Dermis microvascular lymphatic vessel endothelial cell (primary cell): ENCODE measurements around the gene POLD4. TPM values are rescaled to one million over a fixed set of nuclear protein-coding genes. Genes with fewer than 3 reads are reported as not detected.
A peak's percentile ranks its signal among the peaks of the same experiment; 100 is the strongest.

ENCODE experiments used
- DNase-seq, 2 donors: peaks; one replicate each; pipeline versions ENCODE4 v3.0.0 to v3.0.0-alpha.2; 2010; ENCODE audit warnings: low read depth in 2 of 2
- total RNA-seq: library from RNA; depleted of rRNA; stranded (reverse); fragments of >200 nt; gene quantifications from 2 replicates; pipeline ENCODE4 v1.2.1, GENCODE V29; 2014

POLD4 gene
- total RNA-seq, 1 donor from 2014 or later: 26.2 TPM

DNA sequence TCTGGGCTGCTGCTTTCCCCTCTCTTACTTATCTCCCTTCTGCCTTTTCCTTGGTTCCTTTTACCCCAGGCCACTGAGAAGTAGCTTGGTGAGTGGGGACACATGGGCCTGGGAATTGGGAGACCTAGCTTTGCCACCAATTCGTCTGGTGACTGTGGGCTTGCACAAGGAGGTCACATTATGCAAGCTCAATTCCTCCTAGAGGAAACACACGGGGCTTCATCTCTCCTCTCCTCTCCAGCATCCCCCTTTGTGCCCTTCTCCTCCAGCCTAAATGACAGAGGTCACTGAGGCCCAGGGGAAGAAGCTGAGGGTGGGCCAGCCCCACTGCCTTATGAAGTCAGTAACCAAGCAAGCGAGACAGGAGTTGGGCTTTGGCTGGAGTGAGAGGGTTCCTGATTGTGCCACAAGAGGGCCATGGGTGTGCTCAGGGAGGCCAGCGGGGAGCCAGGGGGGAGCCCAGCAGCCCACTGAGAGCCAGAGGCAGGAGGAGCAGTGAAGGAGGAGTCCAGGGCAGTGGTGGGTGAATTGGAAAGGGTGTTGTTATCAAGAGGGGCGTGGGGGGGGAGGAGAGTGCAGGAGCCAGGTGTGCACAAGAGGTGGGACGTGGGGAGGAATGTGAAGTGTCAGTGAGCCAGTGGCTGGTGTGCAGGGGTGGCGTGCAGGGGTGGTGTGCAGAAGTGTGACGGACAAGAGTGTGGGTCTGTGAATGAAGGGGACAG lies 18.0 kb upstream of the POLD4 start:
- DNase-seq: peak in 1 of 2 donors; percentile 54

DNA sequence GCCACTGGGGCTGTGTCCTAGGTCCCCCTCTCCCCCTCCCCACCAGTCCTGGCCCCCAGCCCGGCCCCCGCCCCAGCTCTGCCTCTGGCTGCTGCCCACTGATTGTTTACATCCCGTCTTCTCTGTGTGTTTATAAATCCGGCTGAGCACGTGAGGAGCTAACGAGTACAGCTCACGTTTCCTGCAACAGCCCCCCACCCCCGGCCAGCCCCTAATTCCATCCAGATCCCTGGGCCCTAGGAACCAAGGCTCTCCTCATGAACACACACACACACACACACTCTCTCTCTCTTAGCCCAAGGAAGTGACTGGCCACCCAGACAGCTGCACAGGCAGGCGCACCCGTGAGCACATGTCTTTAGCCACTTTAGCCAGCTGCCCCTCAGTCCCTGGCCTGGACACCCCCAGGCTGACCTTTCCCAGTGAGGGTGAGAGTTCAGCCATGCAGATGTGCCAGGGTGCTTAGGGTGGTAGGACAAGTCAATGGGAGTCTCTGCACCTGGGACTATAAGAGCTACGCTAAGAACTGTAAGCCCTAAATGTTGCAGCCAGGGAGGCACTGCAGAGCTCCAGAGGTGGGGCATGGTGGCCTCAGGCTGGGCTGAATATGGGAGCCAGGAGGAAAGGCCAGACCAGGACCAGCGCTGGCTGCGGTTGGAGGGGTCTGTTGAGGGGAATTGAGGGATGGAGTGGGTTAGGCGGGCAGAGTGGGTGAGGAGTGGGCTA lies 17.2 kb upstream of the POLD4 start:
- DNase-seq: peak in 1 of 2 donors; percentile 36

DNA sequence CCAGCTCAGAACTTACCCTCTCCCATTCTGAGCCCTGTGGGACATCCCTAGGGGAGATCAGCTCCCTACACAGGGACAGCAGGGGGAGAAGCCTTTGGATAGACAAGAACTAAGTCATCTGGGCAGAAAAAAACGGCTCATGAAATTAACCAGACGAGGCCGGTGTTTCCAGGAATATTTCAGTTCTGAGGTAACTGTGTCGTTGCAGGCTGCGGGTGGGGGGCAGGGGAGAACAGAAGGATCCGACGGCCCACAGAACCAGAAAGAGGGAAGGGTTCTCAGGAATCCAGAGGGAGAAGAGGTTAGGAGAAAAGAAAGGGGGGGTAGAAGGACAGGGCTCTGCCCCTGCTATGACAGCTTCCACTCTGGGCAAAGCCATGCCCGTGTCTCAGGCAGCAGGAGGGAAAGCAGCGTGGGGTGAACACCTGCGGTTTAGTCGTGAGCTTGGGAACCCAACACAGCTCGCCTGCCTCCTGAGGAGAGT lies 16.5 kb upstream of the POLD4 start:
- no peak for DNase-seq

DNA sequence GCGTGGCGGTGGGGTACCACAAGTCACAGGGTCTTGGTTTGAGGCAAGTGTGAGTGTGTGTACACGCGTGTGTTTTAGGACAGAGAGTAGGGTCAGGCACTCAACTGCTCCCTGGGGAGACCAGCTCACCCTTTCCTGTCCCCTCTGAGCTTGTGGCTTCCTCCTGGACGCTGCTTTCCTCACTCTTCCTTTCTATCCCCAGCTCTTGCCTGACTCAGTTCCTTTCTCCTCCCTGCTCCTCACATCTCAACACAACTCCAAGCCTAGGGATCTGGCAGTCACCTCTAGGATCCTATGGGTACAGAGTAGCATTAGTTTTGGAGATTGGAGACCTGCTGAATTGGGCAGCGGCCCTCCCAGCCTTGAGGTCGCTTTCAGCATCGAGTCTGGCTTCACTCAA lies 15.9 kb upstream of the POLD4 start:
- DNase-seq: no peak

DNA sequence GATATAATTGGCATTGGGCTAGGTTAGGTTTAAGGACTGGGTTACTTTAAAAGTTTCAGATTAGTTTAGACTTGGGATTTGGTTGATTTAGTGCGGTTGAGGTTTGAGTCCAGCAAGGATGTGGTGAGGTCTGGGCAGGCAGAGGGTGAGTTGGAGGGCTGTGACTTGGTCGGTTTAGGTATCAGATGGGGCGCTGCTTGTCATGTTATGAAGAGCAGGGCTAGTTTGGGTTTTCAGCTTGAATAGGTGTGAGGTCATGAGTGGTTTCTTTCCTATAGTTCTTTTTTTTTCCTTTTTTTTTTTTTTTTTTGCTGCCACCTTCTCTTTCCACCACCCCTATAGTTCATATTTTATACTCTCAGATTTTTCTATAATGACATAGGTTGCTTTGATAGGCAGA lies 15.3 kb upstream of the POLD4 start:
- DNase-seq: no peak

DNA sequence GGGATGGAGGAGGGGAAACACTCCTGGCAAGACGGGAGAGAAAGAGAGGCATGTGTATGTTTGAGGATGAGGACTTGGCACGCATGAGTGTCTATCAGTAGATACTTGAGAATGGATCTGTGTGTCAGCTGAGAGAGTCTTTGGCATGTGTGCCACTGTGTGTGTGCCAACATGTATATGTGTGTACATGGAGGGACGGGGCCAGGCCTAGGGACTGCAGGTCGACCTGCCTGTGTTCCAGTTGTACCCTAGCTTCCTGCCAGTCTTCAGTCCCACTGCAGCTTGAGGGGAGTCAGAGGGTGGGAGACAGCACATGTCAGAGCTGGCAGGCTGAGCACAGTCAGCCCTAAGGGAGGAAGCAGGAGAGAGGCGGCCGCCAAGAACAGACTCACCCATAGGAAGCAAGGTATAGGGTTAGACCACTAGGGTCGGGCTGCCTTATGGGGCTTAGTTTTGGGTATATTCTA lies 14.4 kb upstream of the POLD4 start:
- DNase-seq: no peak

DNA sequence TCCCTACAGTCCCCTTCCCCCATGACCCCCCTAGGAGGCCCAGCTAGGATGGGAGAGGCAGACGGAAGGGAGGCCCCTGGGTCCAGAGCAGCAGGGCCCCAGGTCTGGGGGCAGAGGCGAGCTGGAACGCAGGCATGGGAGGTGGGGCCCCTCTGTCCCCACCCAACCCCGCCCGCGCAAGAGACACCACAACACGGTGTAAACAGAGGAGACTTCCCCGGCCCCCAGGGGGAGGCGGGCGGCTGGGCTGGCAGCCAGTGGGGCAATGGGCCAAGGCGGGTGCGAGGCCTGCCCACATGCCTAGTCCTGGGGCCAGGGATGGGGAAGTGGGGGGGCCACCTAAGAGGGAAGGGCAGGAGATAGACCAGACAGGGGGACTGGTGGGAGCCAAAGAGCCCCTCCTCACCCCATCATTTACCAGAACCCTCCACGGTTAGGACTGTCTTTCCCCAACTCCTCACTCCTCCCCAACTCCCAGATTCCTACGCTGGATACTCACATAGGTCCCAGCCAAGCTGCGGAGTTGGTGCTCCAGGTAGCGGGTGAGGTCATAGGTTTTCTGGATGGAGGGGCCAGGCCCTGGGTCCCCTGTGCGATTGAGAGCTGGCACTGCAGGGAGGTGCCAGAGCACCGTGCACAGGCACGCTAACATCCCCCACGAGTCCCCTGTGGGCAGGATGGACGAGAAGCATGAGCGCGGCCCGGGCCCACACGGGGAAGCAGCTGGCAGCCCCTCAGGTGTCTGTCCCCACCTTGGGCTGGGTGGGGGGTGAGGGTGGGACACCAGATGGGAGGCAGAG lies 13.8 kb upstream of the POLD4 start:
- no peak for DNase-seq

DNA sequence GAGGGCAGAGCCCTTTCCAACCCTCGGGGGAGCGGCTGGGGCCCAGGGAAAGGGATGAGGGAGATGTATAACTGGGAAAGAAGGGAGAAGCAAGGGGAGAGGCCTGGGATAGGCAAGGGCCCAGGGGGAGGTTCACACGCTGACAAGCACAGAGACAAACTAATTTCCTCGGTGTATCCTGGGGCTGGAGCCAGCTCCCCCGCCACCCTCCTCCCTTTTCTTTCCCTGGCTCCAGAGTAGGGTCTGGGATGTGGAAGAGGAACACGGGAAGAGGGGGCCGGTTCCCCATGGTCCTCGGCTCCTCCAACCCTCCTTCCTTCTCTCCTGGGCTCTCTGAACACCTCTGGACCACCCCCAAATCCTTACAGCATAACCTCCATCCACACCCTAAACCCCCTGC lies 13.2 kb upstream of the POLD4 start:
- DNase-seq: no peak

DNA sequence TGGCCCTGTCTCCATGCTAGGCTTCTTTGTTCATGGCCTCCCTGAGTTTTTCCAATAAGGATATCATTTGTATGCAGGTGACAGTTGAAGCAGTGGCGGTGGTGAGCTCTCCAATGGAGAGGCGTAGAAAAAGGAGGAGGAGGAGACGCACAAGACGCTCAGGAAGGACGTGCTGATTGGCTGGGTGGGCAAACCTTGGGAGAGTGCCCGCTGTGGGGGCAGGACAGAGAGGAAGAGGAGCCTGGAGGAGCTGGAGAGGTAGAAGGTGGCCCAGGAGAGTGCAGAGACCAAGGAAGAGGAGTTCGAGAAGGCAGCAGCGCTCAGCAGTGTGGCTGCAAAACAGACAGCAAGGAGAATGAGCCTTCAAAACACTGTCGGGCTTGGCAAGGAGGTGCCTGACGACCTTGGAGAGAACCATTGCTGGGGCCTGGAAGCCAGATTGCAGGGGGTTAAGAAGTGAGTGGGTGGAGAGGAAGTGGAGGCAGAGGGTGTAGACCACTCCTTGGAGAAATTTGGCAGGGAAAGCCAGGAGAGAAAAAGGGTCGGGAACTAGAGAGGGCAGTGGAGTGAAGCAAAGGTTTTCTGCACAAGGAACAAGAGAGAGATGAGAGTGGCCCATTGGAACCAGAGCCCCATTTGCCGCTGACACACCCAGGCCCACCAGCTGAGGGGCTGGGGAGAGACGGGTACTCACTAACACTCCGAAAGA lies 12.5 kb upstream of the POLD4 start:
- DNase-seq: no peak

DNA sequence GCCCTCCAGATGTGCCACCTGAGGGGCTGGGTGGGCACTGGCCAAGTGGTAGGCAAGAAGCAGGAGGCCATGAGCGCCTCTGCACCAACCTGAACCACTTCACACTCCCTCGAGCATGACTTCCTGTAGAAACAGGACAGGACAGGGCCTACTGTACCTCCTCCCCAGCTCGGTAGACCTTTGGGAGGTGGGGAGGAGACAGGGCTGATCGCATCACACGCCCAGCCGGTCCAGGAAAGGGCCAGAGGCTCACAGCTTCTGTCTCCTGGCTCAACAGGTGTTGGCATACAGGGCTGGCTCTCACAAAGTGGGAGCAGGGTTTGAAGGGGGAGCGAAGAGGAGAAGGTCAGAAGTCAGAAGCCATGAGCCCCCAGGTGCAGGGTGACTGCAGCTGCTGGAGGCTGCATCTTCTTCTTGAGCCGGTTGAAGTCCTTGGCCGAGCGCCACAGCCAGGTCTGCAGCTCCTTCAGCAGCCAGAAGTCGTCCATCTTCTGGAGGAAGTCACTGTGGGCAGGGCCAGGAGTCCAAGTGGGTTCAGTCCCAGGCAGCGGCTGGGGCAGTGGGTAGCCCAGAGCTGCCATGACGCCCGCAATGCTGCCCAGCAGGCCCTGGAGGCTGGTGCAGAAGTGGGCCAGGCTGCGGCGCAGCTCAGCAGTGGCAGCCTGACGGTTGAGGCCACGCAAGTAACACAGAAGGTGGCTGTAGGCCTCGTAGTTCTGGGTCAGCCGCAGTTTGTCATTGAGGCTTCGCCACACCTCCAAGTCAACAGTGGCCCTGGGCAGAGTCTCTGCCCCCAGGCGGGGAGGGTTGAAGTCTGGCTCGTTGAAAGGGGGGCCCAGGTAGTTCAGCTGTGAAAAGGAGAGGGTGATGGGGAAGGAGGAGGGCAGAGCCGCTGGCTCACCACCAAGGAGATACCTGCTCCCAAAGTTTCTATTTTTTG lies 11.7 kb upstream of the POLD4 start:
- no peak for DNase-seq

DNA sequence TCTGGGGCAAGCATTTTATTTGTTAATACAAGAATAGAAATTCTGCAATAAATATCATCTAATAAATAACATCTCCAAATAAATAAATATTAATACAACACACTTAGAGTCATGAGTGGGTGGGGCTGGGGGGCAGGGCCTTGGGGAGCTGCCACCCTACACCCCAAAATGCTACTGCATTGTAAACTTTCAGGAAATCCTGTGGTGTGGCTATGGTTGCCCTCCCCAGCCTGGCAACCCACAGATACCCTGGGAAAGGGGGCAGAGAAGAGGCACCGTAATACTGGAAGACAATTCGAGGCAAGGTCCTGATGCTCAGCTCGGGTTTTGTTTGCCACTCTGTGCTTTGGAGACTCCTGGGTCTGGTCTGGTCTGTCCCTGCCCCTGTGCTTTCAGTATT lies 10.8 kb upstream of the POLD4 start:
- DNase-seq: no peak

DNA sequence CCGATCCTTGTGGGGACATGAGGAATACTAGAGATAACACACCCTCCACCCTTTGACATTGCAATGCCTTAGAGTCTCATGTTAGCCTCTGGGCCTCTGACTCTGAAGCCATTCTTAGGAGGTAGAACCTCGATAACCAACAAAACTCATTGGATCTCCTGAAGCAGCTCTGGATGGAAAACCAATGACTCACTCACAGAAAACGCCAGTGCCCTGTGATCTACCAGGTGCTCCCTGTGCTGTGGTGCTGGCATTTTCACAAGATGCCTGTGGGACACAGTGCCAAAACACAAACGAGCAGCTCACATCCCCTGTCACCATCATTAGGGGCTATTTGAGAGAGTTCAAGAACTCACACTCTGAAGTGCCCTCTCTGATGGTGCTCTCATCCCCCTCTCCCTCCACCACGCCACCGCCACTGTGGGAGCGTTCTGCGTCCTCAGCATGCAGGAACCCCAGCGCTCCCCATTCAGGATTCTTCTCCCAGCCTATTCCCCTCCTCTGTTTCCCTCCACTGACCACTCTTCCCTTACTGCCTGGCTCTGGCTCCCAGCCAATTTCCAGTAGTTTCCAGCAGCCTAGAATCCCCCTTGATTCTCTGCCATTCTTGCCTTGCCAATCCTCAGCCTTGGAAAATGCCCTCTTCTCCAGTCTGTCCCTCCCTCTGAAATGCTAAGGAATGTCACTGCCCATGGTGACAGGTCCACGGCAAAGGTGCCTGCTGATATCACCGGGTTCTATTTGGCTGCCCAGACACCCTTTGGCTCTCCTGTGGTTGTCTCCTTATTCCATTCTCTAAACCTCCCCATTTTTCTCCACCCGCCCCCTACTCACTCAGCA lies 4.7 kb upstream of the POLD4 start:
- DNase-seq: peak in 1 of 2 donors; percentile 34

DNA sequence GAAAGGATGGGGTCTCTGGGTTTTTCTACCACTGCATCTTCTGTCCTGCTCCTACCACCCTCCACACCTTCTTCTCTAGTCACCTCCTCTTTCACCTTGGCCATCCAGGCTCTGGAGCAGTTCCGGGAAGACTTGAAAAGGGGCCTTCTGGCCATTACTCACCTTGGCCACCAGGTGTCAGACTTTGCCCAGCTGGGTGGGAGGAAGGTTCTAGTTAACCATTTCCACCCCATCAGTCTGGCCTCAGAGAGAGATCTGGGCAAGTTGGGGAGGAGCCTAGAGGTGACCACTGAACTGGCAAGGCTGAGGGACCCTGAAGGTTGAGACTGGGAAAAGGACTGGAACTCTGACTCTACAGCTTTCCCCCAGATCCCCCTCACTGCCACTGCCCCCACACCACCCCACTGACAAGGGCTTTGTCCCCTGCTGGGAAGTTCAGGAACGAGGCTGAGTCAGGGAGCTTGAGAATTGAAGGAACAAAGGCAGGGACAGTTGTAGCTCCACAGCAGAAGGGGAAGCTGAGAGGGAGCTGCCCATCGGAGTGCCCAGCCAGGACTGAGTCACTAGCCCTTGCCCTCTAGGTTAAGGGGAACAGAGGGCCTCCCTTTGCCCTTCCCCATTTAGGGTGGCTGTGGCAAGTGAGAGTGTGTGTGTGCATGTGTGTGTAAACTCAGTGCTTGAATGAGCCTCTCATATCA lies 3.7 kb upstream of the POLD4 start:
- DNase-seq: peak in 1 of 2 donors; percentile 76

DNA sequence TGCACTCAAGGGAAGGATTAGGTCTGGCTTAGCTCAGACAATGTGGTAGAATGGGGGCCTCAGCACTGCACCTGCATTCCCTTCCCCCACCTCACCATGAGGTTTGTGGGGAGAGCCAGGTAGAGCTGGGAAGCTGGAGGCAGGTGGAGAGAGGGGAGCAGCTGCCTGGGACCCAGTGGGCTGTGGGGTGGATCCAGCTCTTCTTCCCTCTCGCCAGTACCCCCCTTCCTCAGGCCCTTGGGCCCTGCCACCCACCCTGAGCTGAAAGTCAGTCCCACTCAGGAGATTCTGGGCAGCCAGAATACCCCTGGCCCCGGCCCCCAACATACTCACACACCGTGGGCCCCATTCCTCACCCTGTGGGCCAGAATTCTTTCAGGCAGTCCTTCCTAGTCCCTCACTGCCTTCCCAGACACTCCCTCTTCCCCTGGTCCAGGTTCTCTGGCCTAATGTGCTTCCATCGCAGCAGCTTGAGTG lies 3.1 kb upstream of the POLD4 start:
- DNase-seq: no peak

DNA sequence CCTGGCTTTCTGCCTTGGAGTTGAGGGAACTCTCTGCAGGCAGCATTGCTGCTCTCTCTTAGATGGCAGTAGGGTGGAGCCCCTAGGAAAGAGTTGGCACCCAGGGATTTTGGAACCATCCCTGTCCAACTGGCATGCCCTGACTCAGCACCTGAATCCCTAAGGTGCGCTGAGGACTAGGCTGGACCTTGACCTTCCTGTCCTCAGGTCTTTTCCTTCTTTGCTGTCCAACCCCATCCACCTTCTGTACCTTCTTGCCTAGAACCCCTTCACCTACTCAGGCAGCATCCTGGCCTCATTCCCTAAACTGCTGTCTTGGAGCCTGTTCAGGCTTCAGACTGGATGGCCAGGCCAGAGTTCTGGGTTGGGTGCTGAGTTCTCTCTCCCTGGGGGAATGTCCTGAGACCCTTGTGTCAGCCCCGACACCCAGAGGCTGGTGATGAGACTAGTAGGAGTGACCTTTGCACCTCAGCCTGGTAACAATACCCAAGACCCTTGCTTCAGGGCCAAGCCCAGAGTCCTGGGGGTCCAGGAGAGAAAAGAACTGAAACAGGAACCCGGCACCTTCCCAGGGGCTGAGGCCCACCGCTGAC lies 2.5 kb upstream of the POLD4 start:
- no peak for DNase-seq

DNA sequence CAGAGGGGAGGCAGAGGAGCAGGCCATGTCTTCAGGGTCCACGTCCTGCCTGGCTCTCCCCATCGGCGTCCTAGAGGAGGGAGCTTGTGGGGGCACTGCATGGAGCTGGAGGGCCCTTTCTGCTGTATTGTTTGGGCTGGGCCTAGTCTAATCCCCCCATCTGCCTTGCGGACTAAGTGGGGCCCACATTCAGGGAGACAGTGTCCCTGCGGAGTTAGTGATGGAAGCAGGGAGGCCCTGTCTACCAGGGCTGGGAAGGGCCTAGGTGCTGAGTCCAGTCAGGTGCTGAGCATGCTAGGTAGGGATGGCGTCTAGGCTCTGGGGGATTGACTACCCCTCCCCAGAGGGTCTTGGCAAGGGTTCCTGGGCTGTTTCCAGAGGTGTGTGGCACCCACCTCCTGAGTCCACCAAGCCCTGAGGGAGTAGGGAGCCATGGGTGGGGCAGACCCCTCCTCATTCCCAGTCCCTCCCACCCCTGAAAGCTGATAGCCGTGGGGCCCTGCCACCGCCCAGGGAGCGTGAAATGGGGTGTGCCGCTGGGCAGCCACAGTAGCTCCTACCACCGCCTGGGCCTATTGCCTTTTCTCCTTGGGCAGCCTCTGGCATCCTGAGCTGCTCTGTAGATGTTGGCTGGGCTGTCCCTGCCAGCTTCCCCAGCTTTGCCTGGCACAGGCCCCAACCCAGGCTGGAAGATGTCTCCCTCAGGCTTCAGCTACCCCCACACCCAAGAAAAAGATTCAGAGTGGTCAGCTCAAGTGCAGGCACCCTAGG lies 1.9 kb upstream of the POLD4 start:
- no peak for DNase-seq
